ENCODE results near the gene RAPGEF1. TPM values are rescaled to one million over a fixed set of nuclear protein-coding genes. Genes with fewer than 3 reads are reported as not detected.

RAPGEF1 gene
- total RNA-seq, 1 experiment from 2014 or later: 47.1 TPM

- peaks cover 6% of the 10 kb centered on the region for H3K36me3 ChIP-seq (replicated peaks; ENCODE audit: control insufficient read depth, insufficient read depth, low read length)
- DNase-seq: no peak
- no peak overlapping the region for H3K4me3 ChIP-seq (ENCODE audit: insufficient read depth, low read depth, low read length)
- no peaks in the 10 kb centered on the region for H3K27me3 ChIP-seq (ENCODE audit: control insufficient read depth, insufficient read depth, low read length)
Observed at GRCh38 chr9:131641618-131642495, 98.0 kb downstream of the RAPGEF1 start.

- Histone ChIP-seq H3K27me3 (ENCODE audit: control insufficient read depth, insufficient read depth, low read length) (no peaks in the 10 kb centered on the region), H3K4me3 (ENCODE audit: insufficient read depth, low read depth, low read length) (no peak overlapping the region), H3K36me3 (replicated peaks; ENCODE audit: control insufficient read depth, insufficient read depth, low read length) (peaks cover 8% of the 10 kb centered on the region)
- DNase-seq: peak; percentile 34
Observed at GRCh38 chr9:131640438-131641137, 99.3 kb downstream of the RAPGEF1 start.

GRCh38 chr9:131639769-131640437 is 100.0 kb downstream of the RAPGEF1 start:
- no peak overlapping the region for H3K4me3 ChIP-seq (ENCODE audit: insufficient read depth, low read depth, low read length)
- H3K36me3 ChIP-seq (replicated peaks; ENCODE audit: control insufficient read depth, insufficient read depth, low read length): peaks cover 7% of the 10 kb centered on the region
- peak; percentile 65 for DNase-seq

GRCh38 chr9:131636593-131636992 is 103.3 kb downstream of the RAPGEF1 start:
- no peaks in the 10 kb centered on the region for H3K27me3 ChIP-seq (ENCODE audit: control insufficient read depth, insufficient read depth, low read length)
- no peak overlapping the region for H3K4me3 ChIP-seq (ENCODE audit: insufficient read depth, low read depth, low read length)
- DNase-seq: no peak
- peaks cover 7% of the 10 kb centered on the region for H3K36me3 ChIP-seq (replicated peaks; ENCODE audit: control insufficient read depth, insufficient read depth, low read length)

More at GRCh38 chr9:131639769-131640437, 100.0 kb downstream of the RAPGEF1 start:
- H3K27me3 ChIP-seq (ENCODE audit: control insufficient read depth, insufficient read depth, low read length): no peaks in the 10 kb centered on the region

GRCh38 chr9:131635892-131636291 is 104.0 kb downstream of the RAPGEF1 start:
- no peaks in the 10 kb centered on the region for H3K27me3 ChIP-seq (ENCODE audit: control insufficient read depth, insufficient read depth, low read length)

GRCh38 chr9:131635285-131635684 is 104.6 kb downstream of the RAPGEF1 start:
- Histone ChIP-seq H3K27me3 (ENCODE audit: control insufficient read depth, insufficient read depth, low read length) (no peaks in the 10 kb centered on the region), H3K4me3 (ENCODE audit: insufficient read depth, low read depth, low read length) (no peak overlapping the region), H3K36me3 (replicated peaks; ENCODE audit: control insufficient read depth, insufficient read depth, low read length) (peaks cover 7% of the 10 kb centered on the region)
- peak; percentile 58 for DNase-seq

More at GRCh38 chr9:131635892-131636291, 104.0 kb downstream of the RAPGEF1 start:
- peaks cover 7% of the 10 kb centered on the region for H3K36me3 ChIP-seq (replicated peaks; ENCODE audit: control insufficient read depth, insufficient read depth, low read length)
- no peak for DNase-seq
- no peak overlapping the region for H3K4me3 ChIP-seq (ENCODE audit: insufficient read depth, low read depth, low read length)

GRCh38 chr9:131633491-131634031 is 106.3 kb downstream of the RAPGEF1 start:
- peaks cover 7% of the 10 kb centered on the region for H3K36me3 ChIP-seq (replicated peaks; ENCODE audit: control insufficient read depth, insufficient read depth, low read length)
- DNase-seq: no peak

GRCh38 chr9:131631306-131631705 is 108.6 kb downstream of the RAPGEF1 start:
- Histone ChIP-seq H3K36me3 (replicated peaks; ENCODE audit: control insufficient read depth, insufficient read depth, low read length) (peaks cover 3% of the 10 kb centered on the region), H3K27me3 (ENCODE audit: control insufficient read depth, insufficient read depth, low read length) (no peaks in the 10 kb centered on the region), H3K4me3 (ENCODE audit: insufficient read depth, low read depth, low read length) (no peak overlapping the region)
- DNase-seq: no peak

More at GRCh38 chr9:131633491-131634031, 106.3 kb downstream of the RAPGEF1 start:
- Histone ChIP-seq H3K4me3 (ENCODE audit: insufficient read depth, low read depth, low read length) (no peak overlapping the region), H3K27me3 (ENCODE audit: control insufficient read depth, insufficient read depth, low read length) (no peaks in the 10 kb centered on the region)

GRCh38 chr9:131630205-131630831 is 109.6 kb downstream of the RAPGEF1 start:
- DNase-seq: peak; percentile 71
- Histone ChIP-seq H3K36me3 (replicated peaks; ENCODE audit: control insufficient read depth, insufficient read depth, low read length) (peaks cover 7% of the 10 kb centered on the region), H3K4me3 (ENCODE audit: insufficient read depth, low read depth, low read length) (no peak overlapping the region), H3K27me3 (ENCODE audit: control insufficient read depth, insufficient read depth, low read length) (no peaks in the 10 kb centered on the region)

- Histone ChIP-seq H3K36me3 (replicated peaks; ENCODE audit: control insufficient read depth, insufficient read depth, low read length) (peaks cover 11% of the 10 kb centered on the region), H3K27me3 (ENCODE audit: control insufficient read depth, insufficient read depth, low read length) (no peaks in the 10 kb centered on the region), H3K4me3 (ENCODE audit: insufficient read depth, low read depth, low read length) (no peak overlapping the region)
- no peak for DNase-seq
Observed at GRCh38 chr9:131629825-131630204, 110.1 kb downstream of the RAPGEF1 start.

GRCh38 chr9:131629226-131629500 is 110.7 kb downstream of the RAPGEF1 start:
- H3K36me3 ChIP-seq (replicated peaks; ENCODE audit: control insufficient read depth, insufficient read depth, low read length): peaks cover 15% of the 10 kb centered on the region
- DNase-seq: no peak
- H3K27me3 ChIP-seq (ENCODE audit: control insufficient read depth, insufficient read depth, low read length): no peaks in the 10 kb centered on the region
- H3K4me3 ChIP-seq (ENCODE audit: insufficient read depth, low read depth, low read length): no peak overlapping the region

GRCh38 chr9:131628459-131629225 is 111.2 kb downstream of the RAPGEF1 start:
- Histone ChIP-seq H3K4me3 (ENCODE audit: insufficient read depth, low read depth, low read length) (no peak overlapping the region), H3K36me3 (replicated peaks; ENCODE audit: control insufficient read depth, insufficient read depth, low read length) (peaks cover 16% of the 10 kb centered on the region), H3K27me3 (ENCODE audit: control insufficient read depth, insufficient read depth, low read length) (no peaks in the 10 kb centered on the region)
- no peak for DNase-seq

GRCh38 chr9:131627648-131628458 is 112.0 kb downstream of the RAPGEF1 start:
- H3K27me3 ChIP-seq (ENCODE audit: control insufficient read depth, insufficient read depth, low read length): no peaks in the 10 kb centered on the region
- peak; percentile 62 for DNase-seq
- peaks cover 15% of the 10 kb centered on the region for H3K36me3 ChIP-seq (replicated peaks; ENCODE audit: control insufficient read depth, insufficient read depth, low read length)
- H3K4me3 ChIP-seq (ENCODE audit: insufficient read depth, low read depth, low read length): no peak overlapping the region

Measured in H7 (cell line).